ENCODE measurements around the gene LENEP.

Gene LENEP

DNA sequence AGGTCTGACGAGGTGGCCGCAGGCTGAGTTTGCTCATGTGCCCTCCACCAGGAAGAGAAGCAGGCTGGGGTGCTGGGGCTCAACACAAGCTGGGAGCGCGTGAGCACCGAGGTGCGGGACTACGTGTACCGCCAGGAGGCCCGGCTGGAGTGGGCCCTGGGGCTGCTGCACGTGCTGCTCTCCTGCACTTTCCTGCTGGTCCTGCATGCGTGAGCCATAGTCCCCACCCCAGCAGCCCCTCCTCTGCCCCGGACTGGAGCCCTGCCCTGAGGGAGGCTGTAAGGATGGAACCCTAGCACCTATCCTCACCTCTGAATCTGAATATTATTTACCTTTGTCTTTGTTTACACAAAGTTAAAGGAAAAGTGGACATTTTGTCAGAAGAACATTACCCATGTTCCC, 49.9 kb downstream of the LENEP start:
- Histone ChIP-seq H3K4me1 (ENCODE audit: insufficient read depth, insufficient read length) (peaks cover 33% of the 10 kb centered on the region), H3K9ac (ENCODE audit: insufficient read length, low read depth) (no peak overlapping the region), H3K4me3 (ENCODE audit: insufficient read length, low read depth) (no peak overlapping the region), H3K36me3 (ENCODE audit: insufficient read depth, insufficient read length, low read length) (no peaks in the 10 kb centered on the region), H3K27me3 (ENCODE audit: insufficient read depth, insufficient read length) (no peaks in the 10 kb centered on the region), H3K9me3 (ENCODE audit: insufficient read depth, low read length) (no peaks in the 10 kb centered on the region)
- DNase-seq (ENCODE audit: low read depth, low spot score), result no peak
- no peak for TF ChIP-seq YY1 (IDR thresholded peaks at IDR 0.05; ENCODE audit: insufficient read depth, insufficient read length)

- no peak for TF ChIP-seq SUZ12 (IDR thresholded peaks at IDR 0.05; ENCODE audit: extremely low read depth, insufficient read depth, insufficient read length)
- no peak for TF ChIP-seq YY1 (IDR thresholded peaks at IDR 0.05; ENCODE audit: insufficient read depth, insufficient read length)
- H3K9ac ChIP-seq (ENCODE audit: insufficient read length, low read depth), result no peak overlapping the region
- H3K4me1 ChIP-seq (ENCODE audit: insufficient read depth, insufficient read length), result peaks cover 33% of the 10 kb centered on the region
- DNase-seq (ENCODE audit: low read depth, low spot score), result no peak
- H3K4me3 ChIP-seq (ENCODE audit: insufficient read length, low read depth), result no peak overlapping the region
- no peaks in the 10 kb centered on the region for H3K9me3 ChIP-seq (ENCODE audit: insufficient read depth, low read length)
- H3K27me3 ChIP-seq (ENCODE audit: insufficient read depth, insufficient read length), result no peaks in the 10 kb centered on the region
- no peaks in the 10 kb centered on the region for H3K36me3 ChIP-seq (ENCODE audit: insufficient read depth, insufficient read length, low read length)
Measured at GRCh38 chr1:155043793-155044192, 50.4 kb downstream of the LENEP start.

Data from NT2/D1 (cell line).